Fibroblast of the aortic adventitia (primary cell): ENCODE results near the gene XRN1. TPM values are rescaled to one million over a fixed set of nuclear protein-coding genes. Genes with fewer than 3 reads are reported as not detected.

Source experiments
- DNase-seq: peaks from one replicate; pipeline ENCODE4 v3.0.0-alpha.2; 2010; ENCODE audit warnings: low read depth
- H3K4me3 ChIP-seq: 2 replicates; pipeline ENCODE4 v1.5.1; 2011; ENCODE audit warnings: low read depth, mild to moderate bottlenecking, control low read depth, low read length, moderate library complexity
- total RNA-seq: library from RNA; depleted of rRNA; stranded (reverse); fragments of >200 nt; gene quantifications from 2 replicates; pipeline ENCODE4 v1.2.3, GENCODE V29; 2012; ENCODE audit warnings: low replicate concordance
- TF ChIP-seq, protein P1 (sequence below): IDR thresholded peaks from 2 replicates; pipeline ENCODE4 v1.5.1; 2011; ENCODE audit warnings: mild to moderate bottlenecking, low read length, control low read depth, inconsistent platforms; ENCODE audit not compliant: insufficient read depth

The XRN1 gene
- total RNA-seq, 1 donor: 46.9 TPM

GRCh38 chr3:142436951-142437585 lies 10.8 kb downstream of the XRN1 start:
- TF ChIP-seq, protein P1, sequence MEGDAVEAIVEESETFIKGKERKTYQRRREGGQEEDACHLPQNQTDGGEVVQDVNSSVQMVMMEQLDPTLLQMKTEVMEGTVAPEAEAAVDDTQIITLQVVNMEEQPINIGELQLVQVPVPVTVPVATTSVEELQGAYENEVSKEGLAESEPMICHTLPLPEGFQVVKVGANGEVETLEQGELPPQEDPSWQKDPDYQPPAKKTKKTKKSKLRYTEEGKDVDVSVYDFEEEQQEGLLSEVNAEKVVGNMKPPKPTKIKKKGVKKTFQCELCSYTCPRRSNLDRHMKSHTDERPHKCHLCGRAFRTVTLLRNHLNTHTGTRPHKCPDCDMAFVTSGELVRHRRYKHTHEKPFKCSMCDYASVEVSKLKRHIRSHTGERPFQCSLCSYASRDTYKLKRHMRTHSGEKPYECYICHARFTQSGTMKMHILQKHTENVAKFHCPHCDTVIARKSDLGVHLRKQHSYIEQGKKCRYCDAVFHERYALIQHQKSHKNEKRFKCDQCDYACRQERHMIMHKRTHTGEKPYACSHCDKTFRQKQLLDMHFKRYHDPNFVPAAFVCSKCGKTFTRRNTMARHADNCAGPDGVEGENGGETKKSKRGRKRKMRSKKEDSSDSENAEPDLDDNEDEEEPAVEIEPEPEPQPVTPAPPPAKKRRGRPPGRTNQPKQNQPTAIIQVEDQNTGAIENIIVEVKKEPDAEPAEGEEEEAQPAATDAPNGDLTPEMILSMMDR: no peak
- no peak overlapping the region for H3K4me3 ChIP-seq
- DNase-seq: no peak

DNA sequence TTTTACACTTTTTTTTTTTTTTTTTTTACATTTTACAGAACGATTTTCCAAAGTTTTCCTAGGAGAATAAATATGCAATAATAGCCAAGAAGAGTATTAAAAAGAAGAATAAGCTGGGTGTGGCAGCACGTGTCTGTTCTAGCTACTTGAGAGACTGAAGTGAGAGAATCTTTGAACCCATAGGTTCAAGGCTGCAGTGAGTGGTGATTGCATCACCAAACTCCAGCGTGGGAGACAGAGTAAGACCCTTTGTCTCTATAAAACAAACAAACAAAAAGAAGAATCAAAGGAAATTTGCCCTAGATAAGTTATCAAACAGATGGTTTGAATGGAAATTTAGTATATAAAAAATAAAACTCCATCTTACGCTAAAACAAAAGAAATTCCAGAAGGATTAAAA lies 13.3 kb downstream of the XRN1 start:
- TF ChIP-seq, protein P1: no peak
- no peak for DNase-seq
- no peak overlapping the region for H3K4me3 ChIP-seq

- no peak for DNase-seq
- TF ChIP-seq, protein P1: no peak
- H3K4me3 ChIP-seq: no peak overlapping the region
These were observed 14.7 kb downstream of the XRN1 start for GRCh38 chr3:142433110-142433509.

DNA sequence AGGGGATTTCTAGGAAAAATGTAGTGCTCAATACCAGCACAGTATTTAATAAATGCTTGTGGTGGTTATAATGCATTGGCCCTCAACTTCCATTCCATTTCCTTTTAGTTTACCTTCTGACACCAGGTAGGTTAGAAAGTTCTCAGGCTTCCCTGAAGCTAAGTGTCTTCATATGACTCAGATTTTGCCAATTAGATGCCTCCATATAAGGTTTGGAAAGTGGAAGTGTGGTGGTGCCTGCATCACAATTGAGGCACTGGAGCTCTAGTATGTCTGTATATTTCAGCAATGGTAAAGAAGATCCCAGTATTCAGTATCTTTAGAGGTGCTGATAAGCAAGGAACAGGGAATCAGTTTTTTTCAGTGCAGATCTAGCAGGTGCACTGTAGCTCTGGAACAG lies 18.3 kb downstream of the XRN1 start:
- TF ChIP-seq, protein P1: no peak
- no peak for DNase-seq
- H3K4me3 ChIP-seq: no peak overlapping the region

- DNase-seq: no peak
- TF ChIP-seq, protein P1: no peak
- H3K4me3 ChIP-seq: no peak overlapping the region
These were observed 23.1 kb downstream of the XRN1 start for GRCh38 chr3:142424754-142425153.

DNA sequence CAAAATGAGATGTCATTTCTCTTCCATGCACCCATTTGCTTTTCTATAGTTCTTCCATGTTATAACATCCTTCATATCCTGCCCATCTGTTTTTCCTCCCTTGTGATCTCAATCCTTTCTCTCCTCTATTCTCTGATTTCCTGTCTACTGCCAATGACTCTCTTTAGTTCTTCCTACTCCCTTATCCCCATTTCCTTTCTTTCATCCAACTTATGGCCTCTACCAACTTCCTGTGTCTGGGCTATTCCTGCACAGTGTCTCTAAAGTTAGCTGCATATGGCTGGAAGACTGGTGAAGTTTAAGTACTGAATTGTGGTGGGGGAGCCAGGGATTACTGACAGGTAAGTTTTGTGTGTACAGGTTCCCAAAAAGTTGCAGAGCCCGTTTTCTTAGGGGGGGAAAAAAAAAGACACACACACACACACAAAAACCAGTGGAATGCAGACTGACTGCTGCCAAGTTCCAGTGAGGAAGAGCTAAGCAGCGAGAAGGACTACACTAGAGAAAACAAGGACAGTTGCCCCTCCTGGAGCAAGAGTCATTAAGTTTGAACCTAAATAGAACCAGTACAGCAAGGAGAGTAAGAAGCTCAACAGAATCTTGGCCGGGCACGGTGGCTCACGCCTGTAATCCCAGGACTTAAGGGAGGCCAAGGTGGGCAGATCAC lies 28.8 kb downstream of the XRN1 start:
- DNase-seq: no peak
- TF ChIP-seq, protein P1: no peak
- H3K4me3 ChIP-seq: no peak overlapping the region
